Right lobe of liver (tissue), 6 donors: ENCODE measurements around the gene MYLIP. TPM values are rescaled to one million over a fixed set of nuclear protein-coding genes. Genes with fewer than 3 reads are reported as not detected.

Experiments used
- ATAC-seq, 4 donors: fragments of 200-7000 bp; cut with Tn5 transposase; one replicate each; pipeline ENCODE4 v1.9.1; 2020; ENCODE audit warnings: mild to moderate bottlenecking in 4 of 4, moderate library complexity in 4 of 4
- DNase-seq, 3 donors: peaks; one replicate each; pipeline ENCODE4 v3.0.0-alpha.2; 2020
- H3K27ac ChIP-seq, 3 donors: fragments of 200-600 bp; one replicate each; pipeline ENCODE4 v1.8.0; 2022
- H3K27me3 ChIP-seq, 2 donors: fragments of 200-600 bp; one replicate each; pipeline ENCODE4 v1.8.0; 2022
- H3K36me3 ChIP-seq, 4 donors: fragments of 200-600 bp; sonication (generic) in 1 of 4; one replicate each; pipeline versions ENCODE4 v1.5.1 to v1.8.0; 2017 to 2022; ENCODE audit warnings: control low read depth in 1 of 4
- H3K4me1 ChIP-seq, 4 donors: fragments of 200-600 bp; sonication (generic) in 1 of 4; one replicate each; pipeline versions ENCODE4 v1.5.1 to v1.8.0; 2017 to 2022; ENCODE audit warnings: control low read depth in 1 of 4
- H3K4me3 ChIP-seq, 3 donors: fragments of 200-600 bp; one replicate each; pipeline ENCODE4 v1.8.0; 2022
- H3K9me3 ChIP-seq, 4 donors: fragments of 200-600 bp; sonication (generic) in 1 of 4; one replicate each; pipeline versions ENCODE4 v1.5.1 to v1.8.0; 2017 to 2022; ENCODE audit warnings: control low read depth in 1 of 4
- CTCF ChIP-seq, 4 donors: fragments of 200-600 bp in 3 of 4; fragments of 450-650 bp in 1 of 4; IDR thresholded peaks; one replicate each; pipeline versions ENCODE4 v1.5.1 to v1.8.0; 2016 to 2022; ENCODE audit warnings: antibody characterized with exemption in 4 of 4, mild to moderate bottlenecking in 2 of 4
- POLR2A ChIP-seq: fragments of 450-650 bp; IDR thresholded peaks from one replicate; pipeline ENCODE4 v1.6.1; 2017; ENCODE audit warnings: antibody characterized with exemption, mild to moderate bottlenecking
- WGBS: methylation state at CpG from one replicate; pipeline ENCODE4 v1.1.6; 2018; ENCODE audit warnings: low coverage, low lambda C conversion rate; ENCODE audit not compliant: insufficient coverage; ENCODE audit errors: missing lambda C conversion rate; 5-methylcytosine and 5-hydroxymethylcytosine counted together
- intact Hi-C, 2 donors: fragments of 100-400 bp; cut with DNase I; formaldehyde crosslinking; loops; one replicate each; pipeline versions ENCODE4 v1.11.2 to v1.14.1; 2022
- total RNA-seq, 6 experiments: library from RNA; depleted of rRNA in 2 of 6; stranded (reverse); fragments of >200 nt in 2 of 6; fragmentation: NEBNext Ultra II Directional in 3 of 6; extraction: Animal tissue kit (Norgen Biotek cat#: 25700) in 3 of 6; gene quantifications; one replicate each; pipeline versions ENCODE4 v1.1.0 to v1.2.4, GENCODE V29; 2016 to 2023
- donor health status: DM: no; HTN: yes; CAD: no.
- donor health status: DM: no; HTN: no; CAD: no.
- donor health status: DM: no; HTN: no; CAD: no.
- donor health status: DM: no; HTN: yes; CAD: no.
- donor health status: DM: no; HTN: yes; CAD: no.

The MYLIP gene
- total RNA-seq, 6 experiments from 2014 or later: 2.0 to 5.3 (median 2.8) TPM

GRCh38 chr6:16118825-16119224, 10.1 kb upstream of the MYLIP start:
- intact Hi-C loops: no loop called here
- no peak overlapping the region for H3K4me3 ChIP-seq

GRCh38 chr6:16121339-16121738, 7.5 kb upstream of the MYLIP start:
- 85% methylated on average over 3 of the region's 3 CpGs for WGBS
- intact Hi-C loops: loop anchor here in 1 of 2 donors (10.0 kb wide), 1 partner anchor 427 kb away; no protein-coding TSS in a partner anchor
- no peak for DNase-seq
- no peak overlapping the region for H3K27ac ChIP-seq
- no peak overlapping the region for H3K4me3 ChIP-seq
- no peaks in the 10 kb centered on the region for H3K9me3 ChIP-seq
- H3K36me3 ChIP-seq: no peaks in the 10 kb centered on the region
- H3K27me3 ChIP-seq: no peaks in the 10 kb centered on the region
- TF ChIP-seq POLR2A (no peak), CTCF (IDR thresholded peaks at IDR 0.05) (no peak)
- no peak for ATAC-seq
- H3K4me1 ChIP-seq: no peaks in the 10 kb centered on the region

More at GRCh38 chr6:16118825-16119224, 10.1 kb upstream of the MYLIP start:
- no peak for ATAC-seq
- Histone ChIP-seq H3K36me3 (no peaks in the 10 kb centered on the region), H3K4me1 (no peaks in the 10 kb centered on the region), H3K9me3 (no peaks in the 10 kb centered on the region), H3K27me3 (no peaks in the 10 kb centered on the region), H3K27ac (no peak overlapping the region)
- WGBS: 54% methylated on average over 4 of the region's 4 CpGs
- DNase-seq: no peak
- TF ChIP-seq POLR2A: no peak
- no peak for TF ChIP-seq CTCF (IDR thresholded peaks at IDR 0.05)

- Histone ChIP-seq H3K27me3 (no peaks in the 10 kb centered on the region), H3K9me3 (no peaks in the 10 kb centered on the region), H3K4me3 (no peak overlapping the region), H3K4me1 (no peaks in the 10 kb centered on the region), H3K27ac (no peak overlapping the region), H3K36me3 (no peaks in the 10 kb centered on the region)
- no peak for TF ChIP-seq POLR2A
- no peak for TF ChIP-seq CTCF (IDR thresholded peaks at IDR 0.05)
- DNase-seq: no peak
- ATAC-seq: no peak
- intact Hi-C loops: loop anchor here in 1 of 2 donors (10.0 kb wide), 1 partner anchor 427 kb away; no protein-coding TSS in a partner anchor
Observed at GRCh38 chr6:16122197-16122596, 6.7 kb upstream of the MYLIP start.

GRCh38 chr6:16124198-16125180, 4.4 kb upstream of the MYLIP start:
- Histone ChIP-seq H3K9me3 (no peaks in the 10 kb centered on the region), H3K4me3 (no peak overlapping the region), H3K4me1 (no peaks in the 10 kb centered on the region), H3K27me3 (no peaks in the 10 kb centered on the region), H3K27ac (no peak overlapping the region), H3K36me3 (no peaks in the 10 kb centered on the region)
- WGBS: 58% methylated on average over 6 of the region's 6 CpGs
- no peak for TF ChIP-seq CTCF (IDR thresholded peaks at IDR 0.05)
- TF ChIP-seq POLR2A: no peak
- ATAC-seq (no peak), DNase-seq (no peak)
- intact Hi-C loops: loop anchor here in 1 of 2 donors (10.0 kb wide), 1 partner anchor 430 kb away; no protein-coding TSS in a partner anchor
